SU-DHL-6 (cell line): Measurements from ENCODE around the gene TANC1.

Experiments used
- CTCF ChIP-seq: fragments of 200-600 bp; sonication (generic); IDR thresholded peaks from one replicate; pipeline ENCODE4 v1.5.1; 2017; ENCODE audit warnings: antibody characterized with exemption, mild to moderate bottlenecking, low read length, moderate library complexity; ENCODE audit not compliant: insufficient read depth, poor library complexity, severe bottlenecking
- EZH2phosphoT487 ChIP-seq: fragments of 200-600 bp; sonication (generic), shearing (Covaris generic); conservative IDR thresholded peaks from 2 replicates; pipeline ENCODE4 v1.6.1; 2018; ENCODE audit warnings: mild to moderate bottlenecking, antibody characterized with exemption, low read length, moderate library complexity, mixed read lengths

GRCh38 chr2:159096901-159097300, 128.5 kb downstream of the TANC1 start:
- TF ChIP-seq CTCF (no peak), EZH2phosphoT487 (no peak)
